NCI-H2107 treated with DMSO at 0.1 percent for 48 hours (cell line): Measurements from ENCODE around the gene RSPO3.
"Not testable (repeated sequence)": the region's sequence is repeated elsewhere in the genome, so short reads cannot be mapped to it uniquely, and the experiment has no call there.

Experiments used
- DNase-seq: peaks from one replicate; lab custom pipeline; 2025; ENCODE audit not compliant: unreplicated experiment; lab: John Stamatoyannopoulos, UW

The RSPO3 gene, protein sequence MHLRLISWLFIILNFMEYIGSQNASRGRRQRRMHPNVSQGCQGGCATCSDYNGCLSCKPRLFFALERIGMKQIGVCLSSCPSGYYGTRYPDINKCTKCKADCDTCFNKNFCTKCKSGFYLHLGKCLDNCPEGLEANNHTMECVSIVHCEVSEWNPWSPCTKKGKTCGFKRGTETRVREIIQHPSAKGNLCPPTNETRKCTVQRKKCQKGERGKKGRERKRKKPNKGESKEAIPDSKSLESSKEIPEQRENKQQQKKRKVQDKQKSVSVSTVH

DNA sequence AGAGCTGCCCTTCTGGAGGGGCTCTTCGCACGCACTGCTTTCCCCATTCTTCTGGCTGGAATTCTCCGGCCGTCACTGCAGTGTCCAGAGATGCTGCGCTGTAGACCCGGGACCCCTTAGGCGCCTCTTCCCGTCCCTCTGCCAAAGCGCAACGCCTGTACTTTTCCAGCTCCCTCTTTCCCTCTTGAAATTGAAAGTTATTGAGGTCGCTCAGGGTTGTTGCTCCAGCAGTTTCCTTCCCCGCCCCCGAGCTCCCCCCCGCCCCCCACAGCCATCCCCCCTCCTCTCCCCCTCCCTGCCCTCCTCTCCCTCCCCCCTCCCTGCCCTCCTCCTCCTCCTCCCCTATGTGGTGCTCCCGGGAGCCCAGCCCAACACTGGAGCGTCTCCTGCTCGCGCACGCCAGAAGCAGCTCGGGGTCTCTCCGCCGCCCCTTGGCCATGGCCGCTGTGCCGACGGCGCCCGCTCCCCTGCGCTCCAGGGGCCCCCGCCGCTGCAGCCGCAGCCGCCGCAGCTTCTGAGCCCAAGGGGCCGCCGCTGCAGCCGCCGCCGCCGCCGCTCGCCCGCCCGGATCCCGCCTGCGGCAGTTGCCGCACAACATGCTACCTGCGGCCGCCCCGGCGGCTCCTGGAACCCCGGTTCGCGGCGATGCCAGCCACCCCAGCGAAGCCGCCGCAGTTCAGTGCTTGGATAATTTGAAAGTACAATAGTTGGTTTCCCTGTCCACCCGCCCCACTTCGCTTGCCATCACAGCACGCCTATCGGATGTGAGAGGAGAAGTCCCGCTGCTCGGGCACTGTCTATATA, at the start of gene RSPO3:
Gene RSPO3 (plus strand): TSS at position 374 of the 804 bp plus-strand sequence. CDS start 522 bp downstream, outside the sequence.
- no peak for DNase-seq

DNA sequence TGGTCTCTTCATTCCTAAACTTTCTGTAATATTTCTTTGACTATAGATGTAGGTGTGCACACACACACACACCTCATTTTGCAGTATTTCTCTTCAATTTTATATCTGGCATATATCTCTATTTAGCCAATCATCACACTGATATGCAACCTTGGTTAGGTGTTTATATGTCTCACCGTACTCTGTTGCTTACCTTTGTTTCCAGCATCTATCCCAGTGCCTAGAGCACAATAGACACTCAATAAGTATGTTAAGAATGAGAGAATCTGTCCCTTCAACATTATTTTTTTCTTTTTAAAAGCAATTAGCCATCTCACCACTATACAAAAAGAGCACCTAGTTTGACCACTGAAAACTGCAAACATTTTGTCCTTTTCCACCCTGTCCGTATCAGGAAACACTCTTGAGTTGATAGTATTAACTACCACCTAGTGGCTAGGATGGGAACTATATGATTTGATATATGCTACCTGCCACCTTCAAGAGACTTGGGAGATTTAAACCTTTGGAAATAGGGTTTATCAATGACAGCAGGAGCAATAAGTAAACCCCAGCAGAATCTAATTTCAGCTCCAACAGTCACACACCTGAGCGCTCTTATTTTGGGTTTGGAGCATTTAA, 48.7 kb upstream of the RSPO3 start:
- peak; percentile 15 for DNase-seq

DNA sequence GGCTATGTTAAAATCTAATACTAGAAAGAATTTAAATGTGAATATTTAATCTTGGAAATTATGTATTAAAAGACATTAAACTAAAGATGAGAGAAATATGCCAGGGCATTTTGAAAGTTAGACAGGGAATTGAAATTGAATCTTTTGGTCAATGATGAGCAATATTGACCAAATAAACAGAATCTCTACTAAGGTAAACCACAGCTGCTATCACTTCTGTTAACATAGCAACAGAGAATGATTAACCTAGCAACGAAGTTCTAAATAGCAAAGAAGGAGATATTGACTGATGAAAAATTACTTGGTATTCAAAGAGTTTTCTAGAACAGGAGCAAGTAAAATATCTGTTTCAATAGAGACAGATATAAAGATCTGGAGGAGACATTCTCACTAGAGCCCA, 45.2 kb upstream of the RSPO3 start:
- no peak for DNase-seq

DNA sequence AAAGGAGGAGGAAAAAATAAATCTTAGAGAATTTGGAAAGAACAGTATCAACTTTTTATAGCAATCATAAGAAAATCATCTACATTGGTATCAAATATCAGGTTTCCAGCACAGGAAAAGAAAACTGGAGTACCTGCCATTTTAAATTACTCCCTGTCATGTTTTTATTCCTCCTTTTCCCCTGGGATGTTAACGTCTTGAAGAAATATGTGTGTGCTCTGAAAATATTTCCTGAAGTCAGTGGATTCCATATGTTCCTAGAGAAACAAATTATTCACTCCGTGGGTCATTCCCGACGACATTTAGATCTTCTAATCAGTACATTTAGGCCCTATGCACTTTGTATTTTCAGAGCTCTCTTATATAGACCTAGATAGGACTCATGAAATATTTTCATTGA, 42.0 kb upstream of the RSPO3 start:
- DNase-seq = no peak

DNA sequence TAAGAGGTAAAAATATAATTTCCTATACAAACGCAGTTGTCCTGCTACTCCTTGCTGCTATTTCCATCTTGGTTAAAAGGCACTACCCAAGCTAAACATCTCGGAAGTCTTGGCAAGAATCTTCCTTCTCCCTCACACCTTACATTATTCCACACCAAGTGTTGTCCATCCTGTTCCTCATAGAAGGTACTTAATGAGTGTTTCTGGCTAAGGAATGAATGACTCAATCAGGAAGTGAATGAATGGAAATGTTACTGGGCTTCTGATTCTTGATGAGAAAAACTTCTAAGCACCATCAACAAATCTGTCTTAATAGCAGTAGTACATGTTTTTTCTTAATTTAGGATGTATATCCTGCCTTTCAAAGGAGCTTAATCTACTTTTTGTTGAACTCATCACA, 40.6 kb upstream of the RSPO3 start:
- no peak for DNase-seq

DNA sequence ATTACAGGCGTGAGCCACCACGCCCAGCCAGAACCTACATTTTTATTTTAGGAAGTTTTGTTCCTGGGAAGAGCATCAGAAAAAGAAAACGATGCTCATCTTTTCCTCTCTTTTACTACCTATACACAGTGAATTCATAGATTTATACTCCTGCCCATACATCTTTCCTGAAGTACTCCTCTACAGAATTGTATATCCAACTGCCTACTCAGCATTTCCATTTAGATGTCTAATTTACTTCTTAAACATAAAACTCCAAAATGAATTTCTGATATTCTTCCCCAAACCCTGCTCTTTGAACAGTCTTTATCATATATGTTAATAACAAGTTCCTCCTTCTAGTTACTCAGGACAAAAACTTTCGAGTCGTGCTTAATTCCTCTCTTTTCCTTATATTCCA, 39.8 kb upstream of the RSPO3 start:
- no peak for DNase-seq

DNA sequence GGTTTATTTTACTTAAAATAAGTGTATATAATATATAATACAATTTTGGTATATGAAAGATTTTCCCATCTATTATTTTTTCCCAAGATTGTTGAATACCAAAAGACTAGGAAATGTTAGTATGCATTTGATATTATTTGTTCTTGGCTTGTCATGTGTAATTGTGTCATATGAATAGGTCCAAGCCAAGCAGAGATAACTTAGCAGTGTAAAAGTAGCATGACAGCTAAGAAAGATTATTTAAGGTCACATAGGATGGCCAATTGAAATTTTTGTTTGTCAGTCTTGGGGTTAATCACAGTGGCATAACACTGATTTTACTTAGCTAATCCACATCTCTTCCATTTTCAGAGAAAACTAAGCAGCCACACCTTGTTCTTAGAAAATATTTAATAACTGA, 38.8 kb upstream of the RSPO3 start:
- no peak for DNase-seq

DNA sequence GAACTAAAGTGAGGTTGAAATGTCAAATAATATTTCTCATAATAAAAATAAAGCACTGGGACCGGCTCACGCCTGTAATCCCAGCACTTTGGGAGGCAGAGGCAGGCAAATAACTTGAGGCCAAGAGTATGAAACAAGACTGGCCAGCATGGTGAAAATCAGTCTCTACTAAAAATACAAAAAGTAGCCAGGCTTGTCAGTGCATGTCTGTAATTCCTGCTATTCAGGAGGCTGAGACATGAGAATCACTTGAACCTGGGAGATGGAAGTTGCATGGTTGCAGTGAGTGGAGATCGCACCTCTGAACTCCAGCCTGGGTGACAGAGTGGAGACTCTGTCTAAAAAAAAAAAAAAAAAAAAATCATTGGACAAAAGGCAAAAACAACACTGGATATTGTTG, 38.4 kb upstream of the RSPO3 start:
- no peak for DNase-seq

DNA sequence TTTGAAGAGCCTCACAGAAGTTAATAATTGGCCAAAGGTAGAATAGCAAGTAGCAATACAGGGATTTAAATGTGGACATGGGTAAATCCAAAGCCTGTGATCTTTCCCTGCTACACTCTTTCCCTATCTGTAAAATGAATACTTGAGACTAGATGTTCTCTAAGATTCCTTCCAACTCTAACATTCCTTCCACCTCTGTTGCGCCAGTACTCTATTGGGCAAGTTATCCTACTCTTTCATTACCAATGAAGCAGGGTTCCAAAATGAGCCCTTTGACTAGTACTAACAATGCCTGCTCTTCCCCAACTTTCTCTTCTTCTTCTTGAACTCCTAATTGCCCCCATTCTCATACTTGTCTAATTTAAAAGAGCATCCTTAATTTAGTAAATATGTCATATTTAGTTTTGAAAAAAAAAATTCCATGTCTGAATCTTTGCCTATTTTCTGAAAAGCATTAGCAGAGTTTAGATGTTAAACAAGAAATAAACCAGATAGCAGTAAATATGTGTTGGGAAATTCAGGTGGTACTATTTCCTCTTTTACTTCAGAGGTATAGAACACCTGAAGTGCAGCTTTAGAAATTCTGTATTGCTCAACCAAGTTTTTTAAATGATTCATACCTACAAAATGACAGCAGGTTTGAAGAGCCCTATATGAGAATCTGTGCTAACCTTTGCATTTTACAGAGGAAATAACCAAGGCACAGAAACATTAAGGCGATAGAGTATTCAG, 35.1 kb upstream of the RSPO3 start:
- DNase-seq = no peak

DNA sequence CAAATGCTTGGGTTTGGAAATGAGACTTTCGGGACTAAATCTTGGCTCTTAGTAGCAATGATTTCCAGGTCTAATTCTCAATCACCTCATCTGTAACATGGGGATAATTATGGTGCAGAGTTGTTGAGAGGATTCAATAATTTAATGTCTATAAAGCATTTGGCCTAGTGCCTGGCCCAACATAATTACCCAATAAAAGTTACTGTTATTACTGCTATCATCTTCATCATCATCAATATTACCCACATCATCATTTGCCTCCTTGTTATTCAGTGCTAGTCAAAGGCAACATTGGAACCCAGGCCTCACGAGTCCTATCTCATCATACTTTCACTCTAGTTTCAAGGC, 34.5 kb upstream of the RSPO3 start:
- DNase-seq = no peak

DNA sequence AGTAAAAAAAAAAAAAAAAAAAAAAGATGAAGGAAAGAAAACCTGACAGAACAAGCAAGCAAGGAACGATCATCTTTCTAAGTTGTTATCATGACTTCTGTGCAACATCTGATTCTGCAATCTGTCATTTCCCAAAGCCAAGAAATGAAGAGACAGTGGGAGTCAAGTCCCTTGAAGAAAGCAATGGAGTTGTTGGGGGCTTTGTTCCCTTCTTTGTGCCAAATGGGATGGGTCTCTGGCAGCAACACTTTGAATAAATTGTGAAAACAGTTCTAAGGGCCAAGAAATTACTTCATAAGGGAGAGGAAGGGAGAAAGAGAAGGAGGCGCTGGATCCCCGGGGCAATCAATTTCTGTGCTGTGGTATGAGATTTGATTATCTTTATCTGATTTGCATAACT, 33.3 kb upstream of the RSPO3 start:
- DNase-seq = no peak

DNA sequence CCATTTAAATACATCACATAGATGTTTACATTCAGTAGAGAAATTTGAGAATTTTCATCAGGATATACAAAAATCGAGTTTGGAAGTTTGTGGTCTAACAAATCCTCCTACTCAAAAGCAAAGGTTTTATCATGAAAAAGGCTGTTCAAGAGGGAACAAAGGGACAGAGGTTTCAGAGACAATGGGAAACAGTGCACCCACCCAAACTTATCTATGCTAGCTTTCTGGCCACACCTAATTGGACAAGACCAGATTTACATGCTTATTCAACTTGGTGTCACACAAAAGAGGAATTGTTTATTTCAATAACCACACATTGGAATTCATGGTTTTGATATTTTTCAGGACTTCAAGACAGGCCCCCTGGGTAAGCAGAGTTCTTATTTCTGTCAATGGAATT, 28.4 kb upstream of the RSPO3 start:
- DNase-seq = no peak

DNA sequence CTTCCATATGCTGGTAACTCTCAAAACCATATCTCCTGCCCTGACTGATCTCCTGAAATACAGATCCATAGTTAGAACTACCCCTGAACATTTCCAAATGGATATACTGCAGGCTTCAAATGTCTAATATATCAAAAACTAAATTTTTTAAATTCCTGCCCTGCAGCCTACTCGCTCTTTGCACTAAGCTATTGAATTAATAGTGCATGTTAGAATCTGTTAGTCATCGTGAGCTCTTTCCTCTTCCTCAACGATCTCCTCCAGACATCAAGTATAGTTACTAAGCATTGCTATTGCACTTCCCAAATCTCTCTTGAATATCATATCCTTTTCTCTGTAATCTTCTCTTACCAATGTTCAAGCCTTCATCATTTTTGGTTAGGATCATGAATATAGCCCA, 26.0 kb upstream of the RSPO3 start:
- DNase-seq = no peak

DNA sequence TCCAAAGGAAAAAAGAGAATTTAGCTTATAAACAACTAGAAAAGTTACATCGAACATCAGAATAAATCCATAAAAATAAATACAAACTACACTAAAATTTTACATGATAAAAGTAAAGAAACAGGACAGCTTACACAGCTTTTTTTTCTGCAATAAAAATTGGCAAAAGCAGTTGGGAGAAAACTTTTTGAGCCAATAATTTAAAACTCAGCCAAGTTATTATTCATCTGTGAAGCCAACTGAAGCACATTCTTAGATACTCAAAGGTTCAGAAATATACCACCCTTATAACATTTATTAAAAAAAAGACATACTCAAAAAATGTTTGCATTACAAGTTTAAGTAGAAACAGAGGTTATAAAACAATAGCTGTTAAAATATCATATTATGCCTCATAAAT, 23.7 kb upstream of the RSPO3 start:
- no peak for DNase-seq

DNA sequence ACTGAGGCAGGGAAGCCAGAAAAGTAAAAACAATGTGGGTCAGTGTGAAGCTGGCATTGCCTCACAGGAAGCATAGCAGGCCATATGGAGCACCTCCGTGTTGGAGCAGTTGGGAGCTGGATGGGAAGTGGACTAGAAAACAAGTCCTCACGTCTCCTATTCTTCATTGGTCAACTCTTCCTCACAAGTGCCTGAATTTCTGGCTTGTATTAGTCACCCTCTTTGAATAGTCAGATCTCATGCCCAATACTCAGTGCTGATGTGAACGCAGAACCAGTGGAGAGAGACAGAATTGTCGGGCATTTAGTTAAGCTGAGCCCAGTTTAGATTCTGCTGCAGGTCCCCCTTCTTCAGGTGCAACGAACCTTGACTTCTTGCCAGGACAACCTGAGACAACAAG, 22.3 kb upstream of the RSPO3 start:
- DNase-seq = no peak

DNA sequence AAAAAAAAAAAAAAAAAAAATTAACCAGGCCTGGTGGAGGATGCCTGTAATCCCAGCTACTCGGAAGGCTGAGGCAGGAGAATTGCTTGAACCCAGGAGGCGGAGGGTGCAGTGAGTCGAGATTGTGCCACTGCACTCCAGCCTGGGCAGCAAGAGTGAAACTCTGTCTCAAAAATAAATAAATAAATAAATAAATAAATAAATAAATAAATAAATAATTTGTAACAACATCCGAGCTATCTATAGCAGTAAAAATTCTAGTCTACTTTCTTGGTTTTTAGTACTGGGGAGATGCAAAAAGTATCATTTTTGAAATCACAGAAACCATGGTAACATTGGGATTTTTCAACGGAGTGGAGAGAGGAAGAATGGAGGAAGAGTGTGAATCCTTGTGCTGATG, 21.0 kb upstream of the RSPO3 start:
- DNase-seq = not testable (repeated sequence)

DNA sequence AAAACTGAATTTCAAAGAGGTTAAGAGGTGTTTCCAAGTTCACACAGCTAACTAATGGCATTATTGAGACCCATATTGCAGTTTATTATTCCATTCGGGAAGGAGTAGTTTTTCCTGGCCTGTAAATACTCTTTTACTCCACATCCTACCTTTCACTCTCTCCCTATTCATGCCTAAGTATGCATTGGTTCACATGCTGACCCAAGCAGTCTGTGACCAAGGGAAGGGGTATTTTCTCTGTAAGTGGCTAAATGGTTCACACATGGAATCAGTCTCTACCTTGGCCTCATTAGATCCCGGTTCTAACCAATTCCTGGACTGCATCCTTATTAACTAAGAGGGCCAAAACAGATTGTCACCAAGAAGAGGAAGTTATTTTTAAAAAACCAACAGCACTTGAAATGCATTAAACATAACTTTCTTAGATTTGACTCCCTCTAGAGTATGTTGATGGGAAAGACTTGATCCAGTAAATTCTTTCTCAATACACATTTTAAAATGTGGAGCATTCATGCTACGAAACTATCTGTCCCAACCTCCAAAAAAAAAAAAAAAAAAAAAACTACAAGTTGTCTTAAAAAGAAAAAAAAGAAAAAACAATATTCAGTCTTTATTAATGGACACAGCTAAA, 17.8 kb upstream of the RSPO3 start:
- no peak for DNase-seq

DNA sequence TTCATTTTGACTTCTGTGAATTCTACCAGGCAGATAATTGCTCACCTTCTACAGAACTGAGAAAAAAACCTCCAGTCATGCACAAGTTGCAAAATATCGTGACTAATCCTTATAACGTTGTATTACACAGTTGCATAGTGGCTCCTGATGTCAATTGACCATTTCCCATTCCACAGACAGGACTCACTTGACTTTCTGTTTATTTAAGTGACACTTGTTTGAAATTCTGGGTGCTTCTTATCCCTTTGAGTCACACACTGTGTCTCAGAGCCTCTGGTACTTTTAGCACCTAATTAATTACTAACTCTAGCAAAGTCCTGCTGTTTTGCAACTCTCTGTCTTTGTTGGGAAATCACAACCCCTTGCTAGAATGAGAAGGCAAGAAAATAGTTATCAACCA, 16.2 kb upstream of the RSPO3 start:
- DNase-seq = no peak

DNA sequence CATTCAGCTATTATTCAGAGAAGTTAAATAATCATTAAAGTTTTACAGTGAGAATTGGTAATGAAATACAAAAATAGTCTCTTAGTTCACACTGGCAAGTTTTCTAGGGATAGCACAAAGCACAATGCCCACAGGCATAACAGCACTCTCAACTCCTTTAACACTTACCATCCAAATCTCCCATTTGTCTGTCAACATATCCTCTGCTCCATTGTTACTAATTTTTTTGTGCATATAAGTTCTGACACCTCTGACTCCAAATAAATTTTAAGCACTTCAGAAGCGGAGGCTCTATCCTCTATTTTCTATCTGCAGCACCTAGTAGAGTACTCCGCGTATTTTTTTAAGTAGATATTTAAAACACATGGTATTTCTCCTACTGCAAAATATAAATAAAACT, 15.6 kb upstream of the RSPO3 start:
- DNase-seq = no peak

DNA sequence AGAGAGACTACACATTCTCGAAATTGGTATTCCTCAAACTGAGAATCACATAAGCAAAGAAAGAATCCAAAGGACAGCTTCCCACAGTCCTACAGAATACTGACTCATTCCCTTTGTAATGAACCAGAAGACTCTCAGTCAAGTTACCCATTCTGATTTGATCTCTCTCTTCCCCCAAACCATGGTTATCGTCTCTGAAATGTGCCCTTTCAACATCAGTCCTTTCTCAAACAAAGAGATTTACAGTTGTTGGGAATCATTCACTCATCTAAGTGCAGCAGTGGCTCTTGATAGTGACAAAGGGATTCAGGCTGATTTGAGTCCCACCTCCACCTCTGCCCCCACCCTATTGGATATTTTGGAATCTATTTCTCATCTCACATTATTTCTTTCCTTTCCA, 15.0 kb upstream of the RSPO3 start:
- DNase-seq = no peak

DNA sequence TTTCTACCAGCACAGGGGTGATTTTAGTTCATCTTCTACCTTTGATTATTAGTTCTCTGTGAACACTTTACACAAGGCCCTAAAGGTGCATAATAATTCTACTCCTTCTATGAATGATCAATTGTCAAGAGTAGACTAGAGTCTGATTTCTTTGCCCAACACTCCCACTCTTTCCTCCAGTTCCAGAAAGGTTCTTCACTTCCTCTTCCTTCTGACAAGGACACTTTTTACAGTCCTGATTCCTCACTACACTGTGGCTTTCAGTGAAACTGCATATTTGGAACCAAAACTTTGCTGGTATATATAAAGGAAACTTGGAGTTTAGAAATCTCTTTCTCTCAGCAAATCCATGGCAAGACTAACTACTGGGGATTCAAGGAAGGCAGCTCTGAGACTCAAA, 10.6 kb upstream of the RSPO3 start:
- no peak for DNase-seq
